Measurements from ENCODE around the gene FTCD. TPM values are rescaled to one million over a fixed set of nuclear protein-coding genes. Genes with fewer than 3 reads are reported as not detected.

FTCD gene, protein sequence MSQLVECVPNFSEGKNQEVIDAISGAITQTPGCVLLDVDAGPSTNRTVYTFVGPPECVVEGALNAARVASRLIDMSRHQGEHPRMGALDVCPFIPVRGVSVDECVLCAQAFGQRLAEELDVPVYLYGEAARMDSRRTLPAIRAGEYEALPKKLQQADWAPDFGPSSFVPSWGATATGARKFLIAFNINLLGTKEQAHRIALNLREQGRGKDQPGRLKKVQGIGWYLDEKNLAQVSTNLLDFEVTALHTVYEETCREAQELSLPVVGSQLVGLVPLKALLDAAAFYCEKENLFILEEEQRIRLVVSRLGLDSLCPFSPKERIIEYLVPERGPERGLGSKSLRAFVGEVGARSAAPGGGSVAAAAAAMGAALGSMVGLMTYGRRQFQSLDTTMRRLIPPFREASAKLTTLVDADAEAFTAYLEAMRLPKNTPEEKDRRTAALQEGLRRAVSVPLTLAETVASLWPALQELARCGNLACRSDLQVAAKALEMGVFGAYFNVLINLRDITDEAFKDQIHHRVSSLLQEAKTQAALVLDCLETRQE
- not detected in 2 replicates for total RNA-seq

DNA sequence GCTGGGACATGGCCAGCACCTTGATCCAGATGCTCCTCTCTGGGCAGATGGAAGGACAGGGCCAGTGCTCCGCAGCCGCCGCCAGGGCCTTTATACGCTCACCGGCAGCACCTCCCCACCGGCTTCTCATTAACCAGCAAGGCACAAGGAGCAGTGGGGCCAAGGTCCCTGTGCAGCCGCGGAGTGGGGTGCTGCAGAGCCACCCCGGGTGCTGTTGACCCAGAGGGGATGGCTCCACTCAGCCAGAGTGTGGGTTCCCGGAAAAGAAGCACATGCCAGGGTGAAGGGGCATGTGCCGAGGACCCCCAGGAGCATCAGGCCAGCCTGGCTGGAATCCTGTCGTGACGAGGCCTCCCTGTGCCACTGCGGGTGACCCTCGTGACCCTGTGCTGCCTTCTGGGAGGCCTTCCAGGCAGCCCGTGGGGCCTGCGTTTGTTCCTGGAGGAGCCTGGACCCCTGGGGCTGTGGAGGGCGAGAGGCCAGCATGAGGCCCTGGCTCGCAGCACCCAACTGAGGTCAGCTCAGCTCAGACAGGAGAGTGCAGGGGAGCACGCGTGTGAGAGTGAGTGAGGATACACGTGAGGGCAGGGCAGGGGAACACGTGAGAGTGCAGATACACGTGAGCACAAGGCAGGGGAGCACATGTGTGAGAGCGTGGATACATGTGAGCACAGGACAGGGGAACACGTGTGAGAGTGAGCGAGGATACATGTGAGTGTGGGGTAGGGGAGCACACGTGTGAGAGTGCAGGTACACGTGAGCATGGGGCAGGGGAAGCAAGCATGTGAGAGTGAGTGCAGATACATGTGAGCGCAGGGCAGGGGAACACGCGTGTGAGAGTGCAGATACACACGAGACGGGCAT, at the start of gene FTCD:
Gene FTCD (minus strand): TSS at position 66 of the 864 bp plus-strand sequence. CDS start 56 bp downstream, at position 10.

DNA sequence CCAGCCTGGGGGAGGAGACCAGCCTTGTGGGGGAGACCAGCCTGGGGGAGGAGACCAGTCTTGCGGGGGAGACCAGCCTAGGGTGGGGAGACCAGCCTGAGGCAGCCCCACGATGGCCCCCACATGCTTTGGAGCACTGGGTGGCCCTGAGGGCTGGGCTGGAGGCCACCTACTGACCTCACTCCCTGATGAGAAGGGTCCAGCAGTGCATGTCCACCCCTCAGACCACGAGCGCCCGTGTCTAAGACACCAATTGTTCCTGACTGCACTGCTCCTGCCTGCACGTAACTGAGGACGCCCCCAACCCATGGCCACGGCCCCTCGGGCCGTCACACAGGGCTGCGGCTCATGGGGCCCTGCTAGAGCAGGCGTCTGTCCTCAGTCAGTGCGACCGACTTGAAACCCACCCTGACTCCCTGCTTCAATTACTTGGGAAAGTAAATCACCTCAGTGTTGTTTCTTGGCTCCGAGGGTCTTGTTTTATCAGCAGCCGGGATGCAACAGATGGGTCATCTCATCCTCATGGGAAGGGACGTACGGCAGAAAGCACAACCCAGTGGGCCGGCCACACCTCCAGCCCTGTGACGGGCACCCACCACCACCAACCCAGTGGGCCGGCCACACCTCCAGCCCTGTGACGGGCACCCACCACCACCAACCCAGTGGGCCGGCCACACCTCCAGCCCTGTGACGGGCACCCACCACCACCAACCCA, 28.7 kb upstream of the FTCD start, which contains the start of gene SPATC1L:
Gene SPATC1L (minus strand): TSS at position 550 of the 715 bp plus-strand sequence. CDS start 1,643 bp downstream, outside the sequence.

DNA sequence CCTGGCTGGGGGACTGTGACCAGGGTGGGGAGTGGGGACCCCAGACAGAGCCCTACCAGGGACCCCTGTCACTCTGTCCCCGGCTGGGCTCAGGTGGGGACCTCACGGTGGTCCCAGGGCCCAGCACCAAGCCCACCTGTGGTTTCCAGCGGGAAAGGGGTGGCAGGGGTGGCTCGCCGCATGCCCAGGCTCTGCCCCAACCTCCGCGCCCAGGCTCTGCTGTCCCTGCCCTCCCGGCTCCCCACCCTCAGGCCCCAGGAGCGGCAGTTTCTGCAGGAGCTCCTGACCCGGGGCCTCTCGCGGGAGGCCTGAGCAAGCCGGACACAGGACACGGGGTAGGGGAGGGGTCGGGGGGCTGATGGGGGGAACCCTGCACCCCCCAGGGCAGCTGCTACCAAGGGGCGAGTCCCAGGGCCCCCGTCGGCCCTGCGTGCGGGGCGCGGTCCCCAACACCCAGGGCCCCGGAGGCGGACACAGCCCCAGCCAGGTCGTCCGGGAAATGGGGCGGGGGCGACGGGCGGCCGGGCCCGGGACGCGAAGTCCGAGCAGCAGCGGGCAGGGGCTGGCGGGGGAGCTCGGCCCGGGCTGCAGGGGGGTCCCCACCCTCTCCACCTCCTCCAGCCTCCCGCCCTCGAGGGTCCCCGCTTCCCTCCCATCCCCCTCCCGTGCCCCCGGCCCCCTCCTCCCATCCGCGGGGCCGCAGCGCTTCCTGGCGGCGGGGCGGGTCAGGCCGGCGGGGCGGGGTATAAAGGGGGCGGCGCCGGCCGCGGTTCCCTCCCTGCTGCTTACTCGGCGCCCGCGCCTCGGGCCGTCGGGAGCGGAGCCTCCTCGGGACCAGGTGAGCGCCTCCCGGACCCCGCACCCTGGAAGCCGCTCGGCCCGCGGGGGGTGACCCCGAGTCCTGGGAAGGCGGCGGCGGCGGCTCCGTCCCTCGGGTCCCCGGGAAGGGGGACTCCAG, 57.8 kb downstream of the FTCD start, which contains the start of gene COL6A2:
Gene COL6A2 (plus strand): TSS at position 777 of the 958 bp plus-strand sequence.

Other genes with a start within 250 kb of the FTCD start
- gene COL6A1, start 173.8 kb downstream of the FTCD start, total RNA-seq = 1,721 and 2,096 TPM in 2 replicates
- gene COL6A2, start 57.5 kb downstream of the FTCD start, total RNA-seq = 1,586 and 1,646 TPM in 2 replicates
- 5.3 and 9.2 TPM in 2 replicates for gene SPATC1L, start 28.9 kb upstream of the FTCD start, total RNA-seq
- gene LSS, start 73.2 kb upstream of the FTCD start, total RNA-seq = 115 and 261 TPM in 2 replicates
- 90.9 and 104 TPM in 2 replicates for gene MCM3AP, start 130.0 kb upstream of the FTCD start, total RNA-seq
- gene YBEY, start 130.8 kb upstream of the FTCD start, total RNA-seq = 7.6 and 7.9 TPM in 2 replicates
- gene C21orf58, start 168.3 kb upstream of the FTCD start, total RNA-seq = 0.88 and 11.2 TPM in 2 replicates
- gene PCNT, start 168.6 kb upstream of the FTCD start, total RNA-seq = 12.3 and 35.5 TPM in 2 replicates

All from placental pericyte (primary cell).